GM10266 (cell line): Measurements from ENCODE around the gene IGF1.
A peak's percentile ranks its signal among the peaks of the same experiment; 100 is the strongest.

Experiments
- DNase-seq: peaks from one replicate; pipeline ENCODE4 v3.0.0; 2012; ENCODE audit errors: extremely low spot score
- CTCF ChIP-seq: IDR thresholded peaks from 2 replicates; pipeline ENCODE4 v1.5.1; 2012; ENCODE audit warnings: mild to moderate bottlenecking, low read depth; ENCODE audit not compliant: control insufficient read depth, insufficient read depth; ENCODE audit errors: missing control alignments

IGF1 gene

DNA sequence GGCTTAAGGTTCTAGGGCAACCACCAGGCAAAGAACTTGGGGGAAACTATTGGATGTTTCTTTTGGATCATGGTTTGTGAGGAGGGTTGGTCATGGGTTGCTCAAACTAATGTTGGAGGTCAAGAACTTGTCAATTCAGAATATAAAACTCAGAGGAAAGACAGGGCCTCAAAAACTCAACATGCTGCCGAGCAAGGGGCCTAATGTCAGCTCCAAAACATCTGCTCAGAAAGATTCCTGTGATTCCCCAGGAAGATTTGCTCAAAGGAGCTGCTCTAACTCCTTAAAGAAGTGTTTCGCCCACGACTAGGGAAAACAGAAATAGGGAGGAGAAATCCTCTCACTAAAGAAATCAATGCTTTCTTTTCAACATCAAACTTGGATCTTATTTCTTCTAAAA, 3.7 kb upstream of the IGF1 start:
- DNase-seq = no peak
- no peak for TF ChIP-seq CTCF

GRCh38 chr12:102483466-102483865, 3.1 kb upstream of the IGF1 start:
- peak; percentile 49 for DNase-seq
- TF ChIP-seq CTCF = no peak

DNA sequence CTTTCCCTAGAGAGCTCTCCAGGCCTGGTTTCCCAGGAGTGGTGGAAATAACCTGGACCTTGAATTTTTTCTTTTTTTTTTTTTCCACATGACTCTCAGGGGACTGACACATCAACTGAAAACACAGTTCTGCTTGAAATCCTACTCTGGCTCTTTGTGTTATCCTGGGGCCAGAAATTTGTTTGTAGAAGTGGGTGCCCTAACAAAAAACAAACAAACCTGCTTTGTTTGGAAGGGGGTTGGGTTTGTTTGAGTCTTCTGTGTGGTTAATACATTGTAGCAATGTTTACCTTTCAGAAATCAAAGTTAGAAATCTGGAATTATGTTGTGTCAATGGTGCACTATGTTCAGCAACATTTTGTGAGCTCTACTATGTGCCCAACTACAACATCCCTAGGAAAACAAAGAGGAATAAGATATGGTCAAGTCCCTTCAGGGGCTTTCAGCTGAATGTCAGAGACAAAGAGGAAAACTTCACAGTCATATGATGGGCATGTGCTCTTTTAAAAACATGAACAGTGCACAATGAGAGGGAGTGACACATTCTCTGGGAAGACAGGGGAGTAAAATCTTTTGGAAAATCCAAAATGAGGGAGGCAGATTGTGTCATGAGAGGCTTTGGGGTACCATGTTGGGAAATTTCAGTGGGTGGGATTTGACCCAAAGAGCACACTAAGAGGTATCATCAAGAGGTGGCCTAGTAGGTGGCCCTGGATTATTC, 1.5 kb upstream of the IGF1 start:
- DNase-seq = no peak
- no peak for TF ChIP-seq CTCF

DNA sequence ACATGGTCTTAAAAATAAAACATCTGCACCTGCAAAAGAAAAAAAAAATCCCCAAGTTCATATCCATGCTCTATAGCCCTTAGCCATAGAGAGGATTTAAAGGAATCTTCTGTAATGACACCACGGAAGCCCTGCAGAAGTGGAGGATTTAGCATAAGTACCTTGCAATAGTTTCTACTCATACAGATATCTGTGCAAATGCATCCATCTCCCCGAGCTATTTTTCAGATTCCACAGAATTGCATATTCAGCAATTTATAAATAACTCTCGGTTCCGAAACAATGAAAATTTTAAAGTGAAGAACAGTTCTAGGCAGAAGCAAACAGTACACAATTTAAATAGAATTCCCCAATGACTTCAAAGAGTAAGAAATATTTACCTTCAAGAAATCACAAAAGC, 424 bp downstream of the IGF1 start:
- no peak for TF ChIP-seq CTCF
- DNase-seq = no peak

DNA sequence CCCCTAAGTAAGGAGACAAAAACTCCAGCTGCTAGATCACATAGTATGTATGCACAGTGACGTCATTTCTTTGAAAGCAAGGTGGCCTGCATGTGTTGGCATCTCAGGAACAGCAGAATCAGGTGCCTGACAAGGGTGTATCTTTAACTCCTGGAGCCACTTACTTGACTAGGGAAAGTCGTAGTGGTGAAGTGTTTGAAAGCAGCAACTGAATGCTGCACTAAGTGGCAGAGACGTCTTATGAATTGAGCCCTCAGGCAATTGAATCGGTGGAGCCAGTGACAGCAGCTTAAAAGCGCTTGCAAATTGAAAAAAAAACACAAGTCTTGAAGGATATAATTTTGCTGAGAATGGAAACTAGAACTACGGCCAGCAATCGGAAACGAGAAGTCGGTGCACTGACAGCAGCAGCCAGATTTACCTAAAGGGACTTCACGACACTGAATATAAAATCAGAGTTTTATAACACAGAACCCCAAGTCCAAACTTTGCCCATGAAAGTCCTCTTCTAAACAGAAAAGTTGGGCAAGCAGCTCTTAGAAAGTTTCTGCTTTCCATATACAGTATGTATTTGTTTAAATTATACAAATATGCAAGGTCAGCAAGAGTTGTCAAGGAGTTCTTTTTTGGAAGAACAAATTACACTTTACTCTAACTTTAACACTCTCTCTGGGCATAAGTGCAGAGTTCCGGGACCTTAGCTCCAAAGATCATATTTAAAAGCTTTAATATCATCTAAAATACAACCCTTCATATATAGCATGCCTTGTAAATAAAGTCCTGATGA, 1.1 kb downstream of the IGF1 start:
- no peak for TF ChIP-seq CTCF
- peak; percentile 22 for DNase-seq

- no peak for TF ChIP-seq CTCF
- no peak for DNase-seq
Measured at GRCh38 chr12:102478405-102479098, 1.8 kb downstream of the IGF1 start.
